Tibial artery (tissue), 4 donors: ENCODE results near the gene RIMS4.

Experiments used
- DNase-seq, 2 donors: peaks; one replicate each; pipeline ENCODE4 v3.0.0-alpha.2; 2019
- H3K27ac ChIP-seq, 2 donors: fragments of 200-600 bp; sonication (generic) in 1 of 2; 1 replicate in 1 of 2; 2 replicates in 1 of 2; pipeline ENCODE4 v1.5.1; 2018 to 2019; ENCODE audit warnings: mild to moderate bottlenecking in 1 of 2
- H3K27me3 ChIP-seq, 2 donors: fragments of 200-600 bp; sonication (generic) in 1 of 2; one replicate each; pipeline versions ENCODE4 v1.5.1 to v1.6.0; 2016 to 2019
- H3K36me3 ChIP-seq, 3 donors: fragments of 200-600 bp; sonication (generic) in 2 of 3; one replicate each; pipeline ENCODE4 v1.5.1; 2016 to 2019; ENCODE audit warnings: mild to moderate bottlenecking in 2 of 3
- H3K4me1 ChIP-seq, 4 donors: fragments of 200-600 bp; sonication (generic) in 2 of 4; 1 replicate in 3 of 4; 2 replicates in 1 of 4; pipeline ENCODE4 v1.5.1; 2016 to 2019
- H3K4me3 ChIP-seq, 2 donors: fragments of 200-600 bp; sonication (generic) in 1 of 2; 1 replicate in 1 of 2; 2 replicates in 1 of 2; pipeline ENCODE4 v1.5.1; 2018 to 2019; ENCODE audit warnings: mild to moderate bottlenecking in 2 of 2
- H3K9me3 ChIP-seq, 3 donors: fragments of 200-600 bp; sonication (generic) in 1 of 3; one replicate each; pipeline ENCODE4 v1.5.1; 2016 to 2019
- CTCF ChIP-seq, 2 experiments: fragments of 200-600 bp in 1 of 2; fragments of 450-650 bp in 1 of 2; IDR thresholded peaks; one replicate each; pipeline ENCODE4 v1.5.1; 2017 to 2019; ENCODE audit warnings: antibody characterized with exemption in 2 of 2, mild to moderate bottlenecking in 1 of 2, moderate library complexity in 1 of 2
- intact Hi-C: fragments of 100-400 bp; cut with DNase I; formaldehyde crosslinking; loops from one replicate; pipeline ENCODE4 v1.15.0; 2023; ENCODE audit warnings: low total_unique reads

The RIMS4 gene

GRCh38 chr20:44721785-44722054, 88.6 kb downstream of the RIMS4 start:
- no peak for DNase-seq
- no peak for TF ChIP-seq CTCF (IDR thresholded peaks at IDR 0.05)
- intact Hi-C loops, result no loop called here
- Histone ChIP-seq H3K36me3 (peaks cover 0 to 66% (median 0%) of the 10 kb centered on the region in 3 donors), H3K27ac (peak overlapping the region; percentile 87 to 96), H3K9me3 (no peaks in the 10 kb centered on the region), H3K27me3 (no peaks in the 10 kb centered on the region), H3K4me3 (no peak overlapping the region), H3K4me1 (peaks cover 5 to 93% (median 48%) of the 10 kb centered on the region in 4 donors)

GRCh38 chr20:44720997-44721784, 89.2 kb downstream of the RIMS4 start:
- intact Hi-C loops, result no loop called here
- TF ChIP-seq CTCF (IDR thresholded peaks at IDR 0.05), result no peak
- H3K27ac ChIP-seq, result peak overlapping the region; percentile 87 to 96
- H3K36me3 ChIP-seq, result peaks cover 0 to 62% (median 0%) of the 10 kb centered on the region in 3 donors
- H3K9me3 ChIP-seq, result no peaks in the 10 kb centered on the region
- H3K27me3 ChIP-seq, result no peaks in the 10 kb centered on the region
- DNase-seq, result peak; percentile 78 to 85
- peaks cover 5 to 96% (median 51%) of the 10 kb centered on the region in 4 donors for H3K4me1 ChIP-seq
- H3K4me3 ChIP-seq, result peak overlapping the region; percentile 54

- DNase-seq, result peak; percentile 77 to 92
- H3K4me1 ChIP-seq, result peaks cover 5 to 96% (median 56%) of the 10 kb centered on the region in 4 donors
- TF ChIP-seq CTCF (IDR thresholded peaks at IDR 0.05), result no peak
- H3K27ac ChIP-seq, result peak overlapping the region; percentile 87 to 96
- H3K36me3 ChIP-seq, result peaks cover 0 to 56% (median 0%) of the 10 kb centered on the region in 3 donors
- peak overlapping the region; percentile 54 for H3K4me3 ChIP-seq
- H3K9me3 ChIP-seq, result no peaks in the 10 kb centered on the region
- H3K27me3 ChIP-seq, result no peaks in the 10 kb centered on the region
- intact Hi-C loops, result no loop called here
These were observed 89.7 kb downstream of the RIMS4 start for GRCh38 chr20:44720621-44720996.

- Histone ChIP-seq H3K36me3 (peaks cover 0 to 48% (median 0%) of the 10 kb centered on the region in 3 donors), H3K27me3 (no peaks in the 10 kb centered on the region), H3K4me3 (peak overlapping the region; percentile 54), H3K9me3 (no peaks in the 10 kb centered on the region), H3K27ac (peak overlapping the region; percentile 87 to 96), H3K4me1 (peaks cover 5 to 97% (median 62%) of the 10 kb centered on the region in 4 donors)
- no peak for TF ChIP-seq CTCF (IDR thresholded peaks at IDR 0.05)
- intact Hi-C loops, result no loop called here
- no peak for DNase-seq
These were observed 90.5 kb downstream of the RIMS4 start for GRCh38 chr20:44719841-44720240.

GRCh38 chr20:44717986-44718385, 92.4 kb downstream of the RIMS4 start:
- TF ChIP-seq CTCF (IDR thresholded peaks at IDR 0.05), result peak; percentile 33 to 35
- Histone ChIP-seq H3K27me3 (no peaks in the 10 kb centered on the region), H3K9me3 (no peaks in the 10 kb centered on the region), H3K27ac (peak overlapping the region; percentile 87 to 96), H3K4me3 (peak overlapping the region; percentile 54), H3K36me3 (peaks cover 0 to 33% (median 0%) of the 10 kb centered on the region in 3 donors), H3K4me1 (peaks cover 5 to 98% (median 69%) of the 10 kb centered on the region in 4 donors)
- no peak for DNase-seq
- intact Hi-C loops, result no loop called here
